GM21526 (cell line): Measurements from ENCODE around the gene TERT.

Experiments
- ATAC-seq: cut with Tn5 transposase; IDR thresholded peaks from one replicate; pipeline ENCODE4 v1.9.1; 2021; ENCODE audit warnings: moderate library complexity; ENCODE audit not compliant: unreplicated experiment, low FRiP score

Gene TERT

DNA sequence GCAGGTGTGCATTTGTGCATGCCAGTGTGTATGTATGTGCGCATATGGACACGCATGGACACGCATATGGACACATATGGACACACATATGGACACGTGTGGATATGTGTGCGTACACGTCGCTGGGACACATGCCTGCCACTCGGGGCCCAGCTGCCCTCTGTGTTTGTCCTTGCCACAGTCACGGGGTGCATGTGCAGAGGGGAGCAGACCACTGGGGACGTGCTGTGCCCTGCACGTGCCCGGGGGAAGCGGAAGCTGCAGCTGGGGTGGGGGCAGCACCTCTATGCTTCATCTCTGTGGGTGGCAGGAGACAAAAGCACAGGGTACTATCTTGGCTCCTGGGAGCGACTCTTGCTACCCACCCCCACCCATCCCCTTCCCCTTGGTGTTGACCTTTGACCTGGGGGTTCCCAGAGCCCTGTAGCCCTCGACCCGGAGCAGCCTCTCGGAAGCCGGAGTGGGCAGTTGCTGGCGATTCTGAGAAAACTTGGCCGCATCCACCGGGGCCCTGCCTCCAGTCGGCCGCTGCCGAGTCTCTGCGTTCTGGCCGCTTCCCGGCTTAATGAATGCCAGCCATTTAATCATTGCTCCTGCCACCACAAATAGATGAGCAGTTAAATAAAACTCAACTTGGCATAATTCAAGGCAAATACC lies 72.1 kb downstream of the TERT start:
- ATAC-seq = no peak

- no peak for ATAC-seq
Measured at GRCh38 chr5:1222147-1222546, 72.7 kb downstream of the TERT start.

- no peak for ATAC-seq
Measured at GRCh38 chr5:1221721-1222120, 73.1 kb downstream of the TERT start.

DNA sequence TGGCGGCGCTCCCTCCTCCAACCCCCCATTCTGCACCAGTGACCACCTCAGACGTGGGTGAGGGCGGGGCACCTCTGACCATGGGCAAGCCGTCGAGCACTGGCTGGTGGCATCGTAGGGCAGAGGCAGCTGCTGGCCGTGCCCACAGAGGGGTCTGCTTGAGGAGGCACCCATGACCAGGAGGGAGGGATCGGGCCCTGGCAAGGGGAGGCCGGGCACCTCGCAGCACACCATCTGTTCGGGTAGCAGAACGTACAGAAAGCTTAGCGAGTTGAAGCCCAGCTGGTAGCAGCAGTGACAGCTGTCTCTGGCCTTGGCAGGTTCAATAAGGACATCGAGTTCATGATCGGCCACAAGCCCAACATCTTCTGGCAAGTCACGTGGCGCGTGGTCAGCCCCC lies 74.0 kb downstream of the TERT start:
- ATAC-seq = no peak

GRCh38 chr5:1220351-1220750 lies 74.5 kb downstream of the TERT start:
- no peak for ATAC-seq

- ATAC-seq = no peak
Measured at GRCh38 chr5:1219768-1220100, 75.1 kb downstream of the TERT start.

DNA sequence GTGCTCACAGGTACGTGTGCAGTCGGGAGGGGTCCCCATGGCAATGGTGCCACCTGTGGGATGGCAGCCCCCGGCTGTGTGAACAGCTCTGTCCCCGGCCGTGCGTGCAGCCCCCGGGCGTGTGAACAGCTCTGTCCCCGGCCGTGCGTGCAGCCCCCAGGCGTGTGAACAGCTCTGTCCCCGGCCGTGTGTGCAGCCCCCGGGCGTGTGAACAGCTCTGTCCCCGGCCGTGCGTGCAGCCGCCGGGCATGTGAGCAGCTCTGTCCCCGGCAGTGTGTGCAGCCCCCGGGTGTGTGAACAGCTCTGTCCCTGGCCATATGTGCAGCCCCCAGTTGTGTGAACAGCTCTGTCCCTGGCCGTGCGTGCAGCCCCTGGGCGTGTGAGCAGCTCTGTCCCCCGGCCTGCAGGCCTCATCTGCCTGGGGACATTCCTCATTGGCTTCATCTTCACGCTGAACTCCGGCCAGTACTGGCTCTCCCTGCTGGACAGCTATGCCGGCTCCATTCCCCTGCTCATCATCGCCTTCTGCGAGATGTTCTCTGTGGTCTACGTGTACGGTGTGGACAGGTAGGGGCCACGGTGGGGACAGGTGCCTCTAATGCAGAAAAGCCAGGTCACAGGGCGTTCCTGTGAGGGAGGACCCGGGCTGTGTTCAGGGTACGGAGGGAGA lies 75.6 kb downstream of the TERT start:
- ATAC-seq = no peak

DNA sequence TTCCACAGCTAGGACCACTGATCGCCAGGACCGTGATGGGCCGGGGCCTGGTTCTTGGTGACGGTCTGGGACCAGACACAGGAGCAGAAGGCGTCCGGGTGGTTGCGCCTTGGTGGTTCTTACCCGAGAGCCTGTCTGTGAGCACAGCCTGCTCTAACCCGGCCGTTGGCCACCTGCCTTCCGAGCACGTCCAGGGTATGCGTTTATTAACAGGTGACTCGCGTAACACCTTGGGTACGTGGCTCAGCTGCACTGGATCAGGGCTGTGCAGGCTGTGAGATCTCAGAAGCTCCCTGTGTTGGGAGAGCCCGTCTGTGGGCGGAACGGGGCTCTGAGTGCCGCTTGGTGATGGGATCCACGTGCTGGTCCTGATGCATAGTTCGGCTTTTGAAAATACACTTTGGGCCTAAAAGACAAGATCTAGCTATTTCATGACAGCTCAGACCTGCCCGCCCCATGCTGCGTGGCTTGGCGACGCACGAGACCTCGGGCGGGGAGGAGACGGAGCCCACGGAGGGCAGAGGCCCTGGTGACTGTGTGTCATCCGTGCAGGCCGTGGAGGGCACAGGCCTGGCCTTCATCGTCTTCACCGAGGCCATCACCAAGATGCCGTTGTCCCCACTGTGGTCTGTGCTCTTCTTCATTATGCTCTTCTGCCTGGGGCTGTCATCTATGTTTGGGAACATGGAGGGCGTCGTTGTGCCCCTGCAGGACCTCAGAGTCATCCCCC lies 76.4 kb downstream of the TERT start:
- ATAC-seq = no peak

DNA sequence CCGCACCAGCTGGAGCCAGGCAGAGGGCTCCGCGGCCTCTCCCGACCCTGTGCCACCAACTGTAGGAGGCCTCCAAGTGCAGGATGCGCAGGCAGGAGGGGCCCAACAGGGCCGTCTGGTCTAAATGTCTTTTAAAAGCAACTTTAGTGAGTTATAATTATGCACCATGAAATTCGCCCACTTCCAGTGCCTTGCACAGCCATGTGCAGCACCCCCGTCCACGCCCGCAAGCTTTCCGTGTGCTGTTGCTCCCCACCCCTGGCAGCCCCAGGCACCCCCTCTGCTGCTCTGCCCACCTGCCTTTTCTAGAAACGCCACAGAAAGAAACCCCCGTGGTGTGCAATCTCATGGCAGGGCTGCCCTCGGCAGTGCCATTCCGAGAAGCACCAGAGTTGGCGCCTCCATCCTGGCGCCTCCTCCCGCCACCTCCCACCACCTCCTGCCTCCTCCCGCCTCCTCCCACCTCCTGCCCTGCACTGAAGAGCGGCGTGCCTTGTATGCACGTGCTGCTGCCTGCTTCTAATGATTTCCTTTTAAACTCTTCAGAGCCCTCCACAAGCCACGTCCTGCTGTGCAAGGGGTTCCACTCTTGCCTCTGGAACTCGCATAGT lies 77.2 kb downstream of the TERT start:
- no peak for ATAC-seq

DNA sequence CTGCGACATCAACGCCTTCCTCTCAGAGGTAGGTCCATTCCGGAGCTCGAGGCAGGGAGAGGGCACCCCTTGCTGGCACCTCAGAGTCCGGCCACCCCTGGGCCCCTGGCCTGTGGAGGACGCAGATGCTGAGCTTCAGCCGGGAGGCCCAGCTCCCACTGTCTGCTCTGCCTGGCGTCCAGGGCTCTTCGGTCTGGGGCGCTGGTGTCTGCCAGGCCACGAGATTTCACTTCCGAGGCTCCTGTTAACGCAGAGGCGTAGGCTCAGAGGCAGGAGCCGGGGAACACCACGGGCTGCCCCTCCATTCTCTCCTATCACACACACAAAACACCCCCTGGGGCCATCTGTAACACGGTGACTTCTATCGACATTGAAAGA lies 78.0 kb downstream of the TERT start:
- ATAC-seq = no peak

DNA sequence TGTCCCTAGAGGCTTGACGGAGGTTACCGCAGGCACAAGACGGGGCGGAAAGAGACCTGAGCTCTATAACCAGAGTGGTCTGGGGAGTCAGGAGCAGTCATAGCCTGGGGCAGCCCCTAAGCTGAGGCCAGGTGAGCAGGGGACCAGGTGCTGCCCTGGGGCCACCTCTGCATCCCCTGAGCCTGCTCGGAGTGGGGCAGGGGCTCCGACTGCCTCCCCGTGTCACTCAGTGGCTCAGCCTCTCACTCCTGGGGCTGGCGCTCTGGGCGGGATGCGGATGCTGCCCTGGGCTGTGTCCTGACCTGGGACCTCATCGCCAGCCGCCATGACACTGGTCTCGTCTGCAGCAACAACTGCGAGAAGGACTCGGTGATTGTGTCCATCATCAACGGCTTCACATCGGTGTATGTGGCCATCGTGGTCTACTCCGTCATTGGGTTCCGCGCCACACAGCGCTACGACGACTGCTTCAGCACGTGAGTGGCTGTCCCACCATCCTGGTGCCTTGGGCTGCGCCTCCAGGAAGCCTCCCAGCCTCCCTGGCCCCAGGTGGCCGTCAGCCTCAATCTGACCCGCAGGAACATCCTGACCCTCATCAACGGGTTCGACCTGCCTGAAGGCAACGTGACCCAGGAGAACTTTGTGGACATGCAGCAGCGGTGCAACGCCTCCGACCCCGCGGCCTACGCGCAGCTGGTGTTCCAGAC lies 78.5 kb downstream of the TERT start:
- no peak for ATAC-seq

- no peak for ATAC-seq
Measured at GRCh38 chr5:1215320-1216096, 79.4 kb downstream of the TERT start.

DNA sequence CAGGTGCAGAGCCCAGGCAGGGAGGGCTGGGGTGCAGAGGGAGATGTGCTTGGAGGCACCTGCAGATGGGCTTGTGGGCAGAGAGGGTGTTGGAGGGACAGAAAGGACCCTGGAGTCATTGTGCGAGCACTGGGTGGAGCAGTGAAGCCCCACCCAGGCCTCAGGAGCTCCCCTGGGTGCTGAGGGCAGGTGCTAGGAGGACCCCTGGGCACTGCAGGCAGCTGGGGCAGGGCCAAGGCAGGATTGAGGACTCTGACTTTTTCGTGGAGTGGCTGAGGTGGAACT lies 80.0 kb downstream of the TERT start:
- no peak for ATAC-seq

GRCh38 chr5:1214163-1214935 lies 80.5 kb downstream of the TERT start:
- no peak for ATAC-seq

GRCh38 chr5:1213508-1214162 lies 81.2 kb downstream of the TERT start:
- no peak for ATAC-seq

DNA sequence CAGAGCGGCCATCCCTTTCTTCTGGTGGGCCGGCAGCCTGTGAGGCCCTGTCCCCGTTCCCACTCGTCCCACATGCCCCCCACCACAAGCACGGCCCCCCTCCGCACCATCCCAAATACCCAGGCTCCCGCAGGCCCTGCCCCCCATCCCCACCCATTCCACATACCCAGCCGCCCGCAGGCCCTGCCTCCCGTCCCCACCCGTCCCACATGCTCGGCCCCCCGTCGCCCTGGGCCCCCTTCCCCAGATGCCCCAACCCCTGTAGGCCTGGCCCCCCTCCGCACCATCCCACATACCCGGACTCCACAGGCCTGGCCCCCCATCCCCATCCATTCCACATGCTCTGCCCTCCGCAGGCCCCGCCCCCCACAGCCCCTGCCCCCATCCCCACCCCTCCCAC lies 82.0 kb downstream of the TERT start:
- ATAC-seq = no peak

DNA sequence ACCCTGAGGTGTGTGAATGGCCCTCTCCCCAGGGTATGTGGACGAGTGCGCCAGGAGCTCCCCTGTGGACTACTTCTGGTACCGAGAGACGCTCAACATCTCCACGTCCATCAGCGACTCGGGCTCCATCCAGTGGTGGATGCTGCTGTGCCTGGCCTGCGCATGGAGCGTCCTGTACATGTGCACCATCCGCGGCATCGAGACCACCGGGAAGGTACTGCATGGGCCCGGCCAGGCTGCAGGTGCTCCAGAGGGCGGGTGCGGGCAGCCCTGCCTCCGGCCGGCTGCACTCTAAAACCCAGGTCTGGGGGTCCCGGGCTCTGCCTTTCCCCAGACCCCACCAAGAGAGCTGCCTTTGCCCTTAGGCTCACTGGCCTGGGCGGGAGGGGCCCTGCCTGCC lies 82.6 kb downstream of the TERT start:
- ATAC-seq = no peak

DNA sequence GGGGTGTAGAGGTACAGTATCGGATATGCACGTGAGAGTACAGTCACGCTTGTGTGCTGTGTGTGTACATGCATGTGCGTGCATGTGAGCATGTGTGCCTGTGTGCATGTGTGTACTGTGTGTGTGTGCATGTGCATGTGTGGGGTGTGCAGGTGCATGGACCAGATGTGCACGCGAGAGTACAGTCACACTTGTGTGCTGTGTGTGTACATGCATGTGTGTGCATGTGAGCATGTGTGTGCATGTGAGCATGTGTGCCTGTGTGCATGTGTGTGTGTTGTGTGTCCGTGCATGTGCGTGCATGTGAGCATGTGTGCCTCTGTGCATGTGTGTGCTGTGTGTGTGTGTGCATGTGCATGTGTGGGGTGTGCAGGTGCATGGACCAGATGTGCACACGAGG lies 83.2 kb downstream of the TERT start:
- ATAC-seq = no peak

DNA sequence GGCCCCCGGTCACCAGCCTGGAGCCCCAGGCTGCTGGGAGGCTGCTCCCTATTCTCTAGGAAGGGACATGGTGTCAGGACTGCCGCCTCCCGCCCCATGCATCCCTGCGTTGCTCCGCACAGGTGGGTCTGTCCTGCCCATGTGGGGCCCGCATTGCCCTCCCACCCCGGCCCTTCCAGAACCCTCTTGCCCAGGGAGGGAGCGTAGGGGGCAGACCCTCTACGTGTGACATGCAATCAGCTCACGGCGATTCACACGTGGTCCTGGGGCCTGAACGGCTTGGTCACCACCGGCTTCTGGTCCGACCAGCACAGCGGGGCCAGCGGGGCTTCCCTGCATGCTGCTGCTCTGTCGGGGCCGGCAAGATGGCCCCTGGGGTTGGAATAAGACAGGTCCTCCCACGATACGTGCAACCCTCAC lies 84.0 kb downstream of the TERT start:
- no peak for ATAC-seq
